Mesenteric fat pad (tissue), 1 donor: ENCODE measurements around the gene NTRK2. TPM values are rescaled to one million over a fixed set of nuclear protein-coding genes. Genes with fewer than 3 reads are reported as not detected.

Experiments used
- DNase-seq: peaks from one replicate; pipeline ENCODE4 v3.0.0-alpha.2; 2020; ENCODE audit warnings: low spot score
- total RNA-seq: library from RNA; stranded (reverse); fragmentation: NEBNext Ultra II Directional; extraction: Animal tissue kit (Norgen Biotek cat#: 25700); gene quantifications from one replicate; pipeline ENCODE4 v1.2.1, GENCODE V29; 2021
- donor health status: DM: yes; HTN: yes; CAD: no.

Gene NTRK2
- total RNA-seq, 1 donor from 2014 or later = 14.4 TPM

GRCh38 chr9:84932915-84933527 is 263.5 kb downstream of the NTRK2 start:
- DNase-seq = no peak

- no peak for DNase-seq
Observed at GRCh38 chr9:84935528-84936117, 266.1 kb downstream of the NTRK2 start.

GRCh38 chr9:84937180-84937579 is 267.7 kb downstream of the NTRK2 start:
- DNase-seq = no peak

GRCh38 chr9:84937581-84937980 is 268.1 kb downstream of the NTRK2 start:
- no peak for DNase-seq

- no peak for DNase-seq
Observed at GRCh38 chr9:84939774-84940173, 270.2 kb downstream of the NTRK2 start.

GRCh38 chr9:84940294-84940693 is 270.8 kb downstream of the NTRK2 start:
- no peak for DNase-seq

- DNase-seq = no peak
Observed at GRCh38 chr9:84941792-84942191, 272.3 kb downstream of the NTRK2 start.

GRCh38 chr9:84943482-84944050 is 274.0 kb downstream of the NTRK2 start:
- no peak for DNase-seq

GRCh38 chr9:84945878-84946538 is 276.5 kb downstream of the NTRK2 start:
- DNase-seq = no peak

- no peak for DNase-seq
Observed at GRCh38 chr9:84947412-84947972, 278.0 kb downstream of the NTRK2 start.

GRCh38 chr9:84949258-84949657 is 279.7 kb downstream of the NTRK2 start:
- DNase-seq = no peak

- no peak for DNase-seq
Observed at GRCh38 chr9:84949971-84950370, 280.4 kb downstream of the NTRK2 start.

GRCh38 chr9:84950879-84951811 is 281.6 kb downstream of the NTRK2 start:
- no peak for DNase-seq

GRCh38 chr9:84953252-84953773 is 283.8 kb downstream of the NTRK2 start:
- DNase-seq = no peak

GRCh38 chr9:84953797-84954705 is 284.5 kb downstream of the NTRK2 start:
- no peak for DNase-seq

- no peak for DNase-seq
Observed at GRCh38 chr9:84955155-84955554, 285.6 kb downstream of the NTRK2 start.

- DNase-seq = no peak
Observed at GRCh38 chr9:84955971-84956370, 286.4 kb downstream of the NTRK2 start.

- DNase-seq = no peak
Observed at GRCh38 chr9:84959339-84959738, 289.8 kb downstream of the NTRK2 start.
